B cell (primary cell): Measurements from ENCODE around the gene OR5A2. TPM values are rescaled to one million over a fixed set of nuclear protein-coding genes. Genes with fewer than 3 reads are reported as not detected.

Source experiments
- ATAC-seq: fragments of 200-7000 bp; cut with Tn5 transposase; one replicate; pipeline ENCODE4 v1.10.0; 2021; ENCODE audit warnings: low read depth, mild to moderate bottlenecking, moderate number of reproducible peaks, moderate library complexity
- CTCF ChIA-PET: fragments of 350-600 bp; sonication (Branson Sonifier 250); formaldehyde crosslinking; loops from one replicate; lab custom pipeline; 2021; ENCODE audit warnings: antibody characterized with exemption, inconsistent platforms; lab: Charles Lee
- POLR2A ChIA-PET: fragments of 350-600 bp; sonication (Branson Sonifier 250); formaldehyde crosslinking; loops from one replicate; lab custom pipeline; 2021; ENCODE audit warnings: antibody characterized with exemption; lab: Charles Lee
- DNase-seq: peaks from one replicate; pipeline ENCODE4 v3.0.0; 2013
- H2AFZ ChIP-seq: 2 replicates; pipeline ENCODE4 v1.6.1; 2012; ENCODE audit warnings: mild to moderate bottlenecking, low read depth, low read length; ENCODE audit not compliant: insufficient read depth, poor library complexity, severe bottlenecking
- H3K27ac ChIP-seq, 2 donors: 1 replicate in 1 of 2; 2 replicates in 1 of 2; pipeline ENCODE4 v1.5.1; 2012 to 2013; ENCODE audit warnings: low read length in 2 of 2, mild to moderate bottlenecking in 2 of 2, moderate library complexity in 1 of 2
- H3K27me3 ChIP-seq, 4 experiments: fragments of 200-600 bp in 1 of 4; sonication (generic) in 1 of 4; replicated peaks in 1 of 4; 1 replicate in 2 of 4; 2 replicates in 2 of 4; pipeline versions ENCODE4 v1.6.1 to v1.7.0; 2013 to 2016; ENCODE audit warnings: low read length in 3 of 4, mild to moderate bottlenecking in 2 of 4, mixed read lengths in 1 of 4, moderate library complexity in 1 of 4; ENCODE audit not compliant: insufficient read depth in 4 of 4, control insufficient read depth in 3 of 4; ENCODE audit errors: control extremely low read depth in 1 of 4
- H3K36me3 ChIP-seq, 2 experiments: replicated peaks in 1 of 2; 1 replicate in 1 of 2; 2 replicates in 1 of 2; pipeline versions ENCODE4 v1.6.1 to v1.7.1; 2013; ENCODE audit warnings: low read length in 1 of 2; ENCODE audit not compliant: insufficient read depth in 2 of 2, control insufficient read depth in 1 of 2; ENCODE audit errors: control extremely low read depth in 1 of 2, extremely low read depth in 1 of 2
- H3K4me1 ChIP-seq, 2 donors: fragments of 200-600 bp in 1 of 2; sonication (generic) in 1 of 2; 1 replicate in 1 of 2; 2 replicates in 1 of 2; pipeline versions ENCODE4 v1.5.1 to v1.6.1; 2013 to 2017; ENCODE audit warnings: low read length in 2 of 2; ENCODE audit not compliant: control insufficient read depth in 2 of 2, insufficient read depth in 2 of 2
- H3K4me2 ChIP-seq: replicated peaks from 2 replicates; pipeline ENCODE3; 2012; ENCODE audit warnings: mild to moderate bottlenecking, low read depth, low read length; ENCODE audit not compliant: poor library complexity, severe bottlenecking
- H3K4me3 ChIP-seq, 5 experiments: fragments of 200-600 bp in 1 of 5; sonication (generic) in 1 of 5; 1 replicate in 3 of 5; 2 replicates in 2 of 5; pipeline versions ENCODE4 v1.5.1 to v1.7.0; 2011 to 2016; ENCODE audit warnings: low read length in 4 of 5, mild to moderate bottlenecking in 4 of 5, low read depth in 2 of 5, control low read depth in 1 of 5, moderate library complexity in 1 of 5; ENCODE audit not compliant: insufficient read depth in 1 of 5; ENCODE audit errors: control extremely low read depth in 1 of 5, extremely low read depth in 1 of 5
- H3K79me2 ChIP-seq: fragments of 200-600 bp; sonication (generic); one replicate; pipeline ENCODE4 v1.6.0; 2016; ENCODE audit warnings: low read length; ENCODE audit not compliant: control insufficient read depth, insufficient read depth
- H3K9ac ChIP-seq: fragments of 200-600 bp; sonication (generic); 2 replicates; pipeline ENCODE4 v1.6.1; 2017; ENCODE audit warnings: mild to moderate bottlenecking, low read length, moderate library complexity
- H3K9me3 ChIP-seq, 3 donors: one replicate each; pipeline versions ENCODE4 v1.6.1 to v1.7.1; 2013; ENCODE audit warnings: low read length in 2 of 3; ENCODE audit not compliant: control insufficient read depth in 2 of 3, insufficient read depth in 1 of 3; ENCODE audit errors: control extremely low read depth in 1 of 3
- H4K20me1 ChIP-seq: 2 replicates; pipeline ENCODE4 v1.6.0; 2012; ENCODE audit warnings: mild to moderate bottlenecking, low read length; ENCODE audit not compliant: insufficient read depth, control insufficient read depth, poor library complexity, severe bottlenecking
- H3K27ac Mint-ChIP-seq: one replicate; pipeline ENCODE4 v1.8.0; 2021; ENCODE audit warnings: mixed read lengths
- H3K27me3 Mint-ChIP-seq: one replicate; pipeline ENCODE4 v1.8.0; 2021; ENCODE audit warnings: mixed read lengths
- H3K4me1 Mint-ChIP-seq: one replicate; pipeline ENCODE4 v1.8.0; 2021; ENCODE audit warnings: mixed read lengths
- H3K4me3 Mint-ChIP-seq: one replicate; pipeline ENCODE4 v1.8.0; 2021; ENCODE audit warnings: mixed read lengths
- H3K9me3 Mint-ChIP-seq: one replicate; pipeline ENCODE4 v1.8.0; 2022; ENCODE audit warnings: mixed read lengths; ENCODE audit not compliant: insufficient read depth
- CTCF ChIP-seq: fragments of 200-600 bp; IDR thresholded peaks from one replicate; pipeline ENCODE4 v1.8.0; 2022; ENCODE audit warnings: antibody characterized with exemption, mild to moderate bottlenecking
- EZH2 ChIP-seq: IDR thresholded peaks from 2 replicates; pipeline ENCODE4 v1.6.1; 2012; ENCODE audit warnings: borderline replicate concordance, low read depth, mild to moderate bottlenecking, moderate library complexity, low read length; ENCODE audit not compliant: insufficient read depth, poor library complexity, severe bottlenecking
- WGBS: methylation state at CpG from one replicate; pipeline ENCODE4 v1.1.5; 2013; ENCODE audit warnings: missing lambda C conversion rate; ENCODE audit not compliant: insufficient coverage; 5-methylcytosine and 5-hydroxymethylcytosine counted together
- intact Hi-C: fragments of 100-400 bp; cut with micrococcal nuclease; formaldehyde crosslinking; loops from one replicate; pipeline ENCODE4 v1.10.0; 2022
- polyA plus RNA-seq: library from polyadenylated mRNA; depleted of rRNA; stranded (reverse); fragments of >200 nt; gene quantifications from 2 replicates; pipeline ENCODE4 v1.2.3, GENCODE V29; 2012
- total RNA-seq, 2 donors: library from RNA; stranded (reverse); fragments of 120-200 nt in 1 of 2; gene quantifications; 1 replicate in 1 of 2; 2 replicates in 1 of 2; pipeline versions ENCODE4 v1.2.3 to v1.2.4, GENCODE V29; 2013 to 2022

Gene OR5A2
- total and polyA plus RNA-seq, 2 donors (not counting 1 experiment from before 2014, with no cell fraction given): not detected

GRCh38 chr11:59437770-59438169 lies 11.6 kb upstream of the OR5A2 start:
- Mint-ChIP-seq H3K27ac (no peak overlapping the region), H3K4me3 (no peak overlapping the region), H3K4me1 (no peaks in the 10 kb centered on the region), H3K27me3 (peaks cover 7% of the 10 kb centered on the region), H3K9me3 (no peaks in the 10 kb centered on the region)
- Histone ChIP-seq H3K9me3 (no peaks in the 10 kb centered on the region), H3K27me3 (no peaks in the 10 kb centered on the region), H3K9ac (no peak overlapping the region), H4K20me1 (no peaks in the 10 kb centered on the region), H3K27ac (no peak overlapping the region), H3K4me3 (no peak overlapping the region), H3K4me2 (no peak overlapping the region), H2AFZ (no peak overlapping the region), H3K36me3 (no peaks in the 10 kb centered on the region), H3K4me1 (no peaks in the 10 kb centered on the region), H3K79me2 (no peaks in the 10 kb centered on the region)
- ChIA-PET CTCF (interaction anchor here (0.9 to 3.1 kb wide), 4 partner anchors 8 to 280 kb away, joined by 3 to 15 read pairs (median 4); no protein-coding TSS in a partner anchor), POLR2A (no interaction called here)
- intact Hi-C loops: no loop called here
- DNase-seq (no peak), ATAC-seq (no peak)
- 97% methylated on average over 3 of the region's 7 CpGs for WGBS
- TF ChIP-seq EZH2: no peak
- no peak for TF ChIP-seq CTCF

GRCh38 chr11:59436169-59436568 lies 10.0 kb upstream of the OR5A2 start, which contains the start of gene OR5A1:
OR5A1 (plus strand) TSS chr11:59436469; CDS start chr11:59443169, 6,700 bp downstream.
- Mint-ChIP-seq H3K4me1 (no peaks in the 10 kb centered on the region), H3K27me3 (peaks cover 9% of the 10 kb centered on the region), H3K27ac (no peak within 1 kb of the TSS), H3K9me3 (no peaks in the 10 kb centered on the region), H3K4me3 (no peak within 1 kb of the TSS)
- H3K27me3 ChIP-seq: no peaks in the 10 kb centered on the region
- no peaks in the 10 kb centered on the region for H3K4me1 ChIP-seq
- no peaks in the 10 kb centered on the region for H4K20me1 ChIP-seq
- no peak for DNase-seq
- TF ChIP-seq EZH2: no peak
- no peak for TF ChIP-seq CTCF
- H3K36me3 ChIP-seq: no peaks in the 10 kb centered on the region
- H3K27ac ChIP-seq: no peak within 1 kb of the TSS
- H3K79me2 ChIP-seq: no peaks in the 10 kb centered on the region
- POLR2A ChIA-PET: no interaction called here
- no peak within 1 kb of the TSS for H3K9ac ChIP-seq
- no CpG with 5 or more reads among the region's 3 CpGs for WGBS
- H3K4me2 ChIP-seq: no peak within 1 kb of the TSS
- H3K4me3 ChIP-seq: no peak within 1 kb of the TSS
- no peaks in the 10 kb centered on the region for H3K9me3 ChIP-seq
- no peak within 1 kb of the TSS for H2AFZ ChIP-seq
- ATAC-seq: no peak
- CTCF ChIA-PET: interaction anchor here (0.7 to 3.1 kb wide), 6 partner anchors 12 to 300 kb away, joined by 3 to 15 read pairs (median 4); partner anchors contain the start of gene DTX4
- intact Hi-C loops: no loop called here
